T-helper 9 cell (primary cell): ENCODE data around the gene CYP24A1.
A peak's percentile ranks its signal among the peaks of the same experiment; 100 is the strongest.

Experiments used
- DNase-seq: peaks from one replicate; pipeline ENCODE4 v3.0.0-alpha.2; 2020
- total RNA-seq, 2 donors: gene quantifications; one replicate each; lab custom pipeline; 2026; lab: John Stamatoyannopoulos, UW

CYP24A1 gene
- 0 to 0.56 reads per million in 2 donors for total RNA-seq

DNA sequence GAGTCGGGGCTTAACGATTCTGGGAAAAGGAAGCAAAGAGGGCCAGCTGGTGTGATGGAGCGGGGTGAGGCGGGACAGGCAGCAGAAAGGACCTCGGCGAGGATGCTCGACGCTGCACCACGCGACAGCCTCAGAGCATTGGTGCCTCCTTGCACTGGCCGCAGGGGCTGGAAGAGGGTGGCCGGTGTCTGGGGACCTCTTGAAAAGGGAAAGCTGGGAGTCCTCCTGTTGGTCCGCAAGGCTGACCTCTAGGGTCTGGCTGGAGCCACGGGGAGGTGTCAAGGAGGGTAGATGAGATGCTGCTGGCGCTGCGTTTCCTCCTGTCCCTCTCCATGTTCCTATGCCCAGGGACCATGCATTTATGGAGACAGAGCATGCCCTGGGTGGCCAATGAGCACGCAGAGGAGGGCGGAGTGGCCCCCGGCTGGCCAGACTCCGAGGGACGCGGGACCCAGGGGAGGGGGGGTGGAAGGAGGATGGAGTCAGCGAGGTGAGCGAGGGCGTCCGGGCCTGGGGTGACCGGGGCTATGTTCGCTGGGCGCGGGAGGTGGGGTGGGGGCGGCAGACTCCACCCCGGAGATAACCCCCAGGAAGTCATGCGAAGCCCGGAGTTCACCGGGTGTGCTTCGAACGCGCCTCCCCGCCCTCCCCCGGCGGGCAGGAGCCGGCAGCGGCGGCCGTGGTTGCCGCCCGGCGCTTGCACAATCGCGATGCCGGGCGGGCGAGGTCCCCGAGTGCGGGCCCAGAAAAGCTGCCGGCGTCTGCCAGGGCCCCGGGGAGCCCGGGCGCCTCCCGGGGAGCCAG is at the start of gene CYP24A1:
TSS of gene CYP24A1 (minus strand) at position 334 of the 804 bp plus-strand sequence. CDS start 407 bp downstream, outside the sequence.
- DNase-seq, result no peak

GRCh38 chr20:54223285-54223684 is 49.5 kb upstream of the CYP24A1 start:
- no peak for DNase-seq

DNA sequence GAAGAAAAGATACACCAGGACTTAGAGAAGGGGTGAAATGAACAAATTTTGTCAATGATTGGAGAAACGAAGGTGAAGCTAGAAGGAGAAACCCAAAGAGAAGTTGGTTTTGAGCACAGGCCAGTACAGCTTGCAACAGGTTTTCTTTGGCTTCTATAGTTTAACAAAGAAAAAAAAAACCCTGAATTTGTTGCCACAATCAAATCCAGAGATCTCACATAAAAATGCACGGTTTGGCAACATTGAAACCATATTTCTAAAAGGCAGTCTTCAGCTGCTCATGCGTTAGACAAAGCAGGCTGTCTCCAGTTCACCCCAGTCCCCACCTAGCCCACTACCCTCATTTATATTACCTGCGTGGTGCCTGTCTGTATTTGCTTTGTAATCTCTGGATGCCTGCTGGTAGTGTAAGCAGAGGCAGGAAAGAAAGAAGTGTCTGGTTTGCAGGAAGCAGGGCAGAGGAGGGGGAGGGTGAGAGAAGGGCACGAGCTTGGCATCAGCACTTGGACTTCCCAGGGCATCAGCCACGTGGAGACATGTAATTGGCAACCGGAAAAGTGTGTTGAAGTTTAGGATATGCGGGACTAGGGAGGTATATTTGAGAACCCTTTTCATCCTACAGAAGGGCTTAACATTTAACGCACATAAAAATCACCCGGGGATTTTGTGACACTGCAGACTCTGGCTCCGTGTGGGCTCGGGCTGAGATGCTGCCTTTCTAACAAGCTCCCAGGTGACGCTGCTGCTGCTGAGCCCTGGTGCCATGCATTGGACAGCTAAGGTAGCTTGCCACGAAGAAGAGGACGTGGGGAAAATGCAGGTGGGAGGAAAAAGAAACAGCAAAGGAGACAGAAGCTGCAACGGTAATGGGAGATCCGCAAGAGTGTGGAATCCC is 48.5 kb upstream of the CYP24A1 start:
- DNase-seq, result no peak

DNA sequence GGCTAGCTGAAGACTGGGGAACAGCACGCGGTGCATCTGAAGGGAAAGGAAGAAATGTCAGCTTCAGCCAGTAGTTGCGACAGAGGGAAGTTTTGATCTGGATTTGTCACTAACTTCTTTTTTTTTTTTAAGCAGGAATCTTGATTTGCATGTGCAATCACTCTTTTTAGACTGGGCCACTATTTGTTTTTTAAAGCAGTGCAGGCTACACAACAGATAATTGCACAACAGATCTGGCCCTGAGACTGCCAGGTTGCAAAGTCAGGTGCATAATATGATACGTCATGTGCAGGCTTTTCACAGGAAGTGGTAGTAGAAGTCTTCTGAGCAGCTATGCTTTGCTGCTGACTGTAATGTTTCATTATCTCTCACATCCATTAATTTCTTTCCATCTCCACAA is 47.6 kb upstream of the CYP24A1 start:
- no peak for DNase-seq

DNA sequence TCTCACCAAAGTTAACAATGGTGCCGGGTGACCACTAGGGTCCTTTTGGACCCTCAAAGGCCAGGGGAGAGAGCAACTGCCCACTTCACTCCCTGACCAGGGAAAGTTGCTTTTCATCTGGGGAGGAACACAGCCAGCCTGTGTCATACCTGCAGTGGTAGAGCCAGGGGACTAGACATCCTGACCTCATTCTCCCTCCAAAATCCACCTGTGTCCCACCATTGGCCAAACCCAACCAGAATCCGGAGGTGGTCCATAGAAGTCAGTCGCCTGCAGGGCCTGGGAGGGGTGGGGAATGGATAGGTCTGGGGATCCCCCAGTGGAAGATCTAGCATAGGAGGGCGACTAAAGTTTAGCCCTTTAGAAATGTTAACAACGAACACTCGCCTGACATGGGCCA is 46.9 kb upstream of the CYP24A1 start:
- DNase-seq, result no peak

DNA sequence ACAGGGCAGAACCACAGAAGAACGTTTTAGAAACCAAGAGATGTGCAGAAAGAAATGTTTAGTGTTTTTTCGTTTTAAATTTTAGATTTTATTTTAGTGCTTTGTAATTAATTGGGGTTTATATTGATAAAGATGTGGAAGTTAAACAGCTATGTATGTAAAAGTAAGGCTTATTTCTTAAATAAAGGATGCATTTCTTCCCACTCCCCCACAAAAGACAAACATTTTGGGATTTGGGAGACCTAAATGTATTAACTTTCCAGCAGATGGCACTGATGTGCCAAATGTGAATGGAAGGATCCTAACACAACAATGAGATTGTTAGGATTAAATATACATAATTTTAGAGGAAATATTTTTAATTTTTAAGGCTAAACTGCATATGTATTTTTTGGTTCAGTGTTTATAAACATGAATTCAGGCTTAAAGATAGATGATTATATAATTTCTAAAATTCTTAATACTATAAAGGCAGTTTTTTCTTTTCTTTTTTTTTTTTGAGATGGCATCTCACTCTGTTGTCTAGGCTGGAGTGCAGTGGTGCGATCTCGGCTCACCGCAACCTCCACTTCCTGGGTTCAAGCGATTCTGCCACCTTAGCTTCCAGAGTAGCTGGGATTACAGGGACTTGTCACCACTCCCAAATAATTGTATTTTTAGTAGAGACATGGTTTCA is 46.1 kb upstream of the CYP24A1 start:
- DNase-seq, result no peak

DNA sequence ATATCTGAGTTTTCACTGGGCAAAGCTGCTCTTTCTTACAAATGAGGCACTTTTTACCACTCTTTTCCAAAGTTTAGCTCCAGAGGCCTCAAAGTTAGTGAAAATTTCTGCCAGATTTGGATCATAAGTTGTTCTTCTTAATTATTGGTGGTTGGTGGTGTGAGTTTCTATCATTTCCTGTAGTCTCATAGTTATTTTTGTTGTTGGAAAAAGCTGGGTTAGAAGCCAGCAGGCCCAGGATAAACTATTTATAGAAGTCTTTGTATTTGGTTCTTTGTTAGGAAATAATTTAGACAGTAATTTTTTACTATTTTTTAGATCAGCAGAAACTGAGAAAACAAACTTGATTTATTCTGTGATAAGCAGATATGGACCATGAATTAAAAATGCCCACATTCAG is 44.7 kb upstream of the CYP24A1 start:
- no peak for DNase-seq

- DNase-seq, result no peak
Measured at GRCh38 chr20:54217762-54218161, 44.0 kb upstream of the CYP24A1 start.

DNA sequence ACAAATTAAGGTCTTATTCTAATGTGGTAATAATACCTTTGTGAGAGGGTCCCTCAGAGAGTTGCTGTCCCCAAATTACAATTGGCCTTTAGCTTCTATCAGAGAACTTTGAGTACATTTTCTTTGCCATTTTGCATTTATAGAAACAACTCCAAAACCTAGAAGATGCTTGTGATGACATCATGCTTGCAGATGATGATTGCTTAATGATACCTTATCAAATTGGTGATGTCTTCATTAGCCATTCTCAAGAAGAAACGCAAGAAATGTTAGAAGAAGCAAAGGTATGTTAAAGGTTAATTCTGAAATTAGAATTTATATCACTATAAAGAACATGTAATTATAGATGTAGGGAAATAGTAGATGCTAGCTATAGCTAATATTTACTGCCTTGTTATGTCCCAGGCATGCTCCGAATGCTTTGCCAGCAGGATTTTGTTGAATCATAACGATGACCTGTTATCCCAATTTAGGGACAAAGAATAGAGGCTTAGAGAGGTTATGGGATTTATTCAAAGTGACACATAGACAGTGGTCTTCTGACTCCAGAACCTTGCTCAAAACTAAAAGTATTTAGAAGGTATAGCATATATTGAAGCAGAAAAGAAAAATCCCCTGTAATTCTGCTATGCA is 41.5 kb upstream of the CYP24A1 start:
- no peak for DNase-seq

GRCh38 chr20:54214566-54214965 is 40.8 kb upstream of the CYP24A1 start:
- no peak for DNase-seq

DNA sequence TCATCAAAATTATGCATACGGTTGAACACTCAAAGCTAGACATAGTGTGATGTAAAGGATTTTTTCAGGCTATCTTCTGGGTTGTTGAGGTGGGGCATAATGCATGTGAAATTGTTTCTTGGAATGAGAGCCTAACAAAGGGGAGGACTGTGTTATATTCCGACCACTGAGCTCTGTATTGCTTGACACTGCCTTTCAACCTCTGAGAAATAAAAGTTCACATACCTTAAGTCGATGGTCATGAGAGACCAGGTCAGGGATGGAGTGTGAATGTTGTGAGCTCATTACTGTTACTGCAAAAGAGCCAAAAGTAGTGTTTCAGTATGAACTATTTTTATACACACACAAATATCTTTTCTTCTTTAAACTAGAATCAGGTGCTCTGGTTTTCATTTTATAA is 39.1 kb upstream of the CYP24A1 start:
- DNase-seq, result no peak

DNA sequence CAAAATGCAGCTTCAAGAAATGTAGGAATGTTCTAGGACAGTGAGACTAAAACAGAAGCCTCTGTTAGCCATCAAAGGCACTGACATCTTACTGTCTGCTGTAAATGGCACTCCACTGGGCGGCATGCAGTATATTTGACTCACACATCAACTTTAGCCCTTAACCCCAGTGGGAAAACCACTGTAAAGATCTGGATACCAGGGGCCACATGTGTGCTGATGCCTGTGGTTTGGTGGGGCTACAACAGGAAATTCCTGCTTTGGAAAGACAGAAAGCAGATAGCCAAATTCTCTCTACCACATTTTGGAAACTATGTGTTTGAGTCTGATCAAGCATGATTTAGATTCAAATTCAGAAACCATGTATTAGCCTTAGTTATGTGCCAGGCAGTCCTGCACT is 38.4 kb upstream of the CYP24A1 start:
- no peak for DNase-seq

GRCh38 chr20:54209216-54209813 is 35.5 kb upstream of the CYP24A1 start:
- DNase-seq, result no peak

GRCh38 chr20:54208548-54209176 is 34.9 kb upstream of the CYP24A1 start:
- no peak for DNase-seq

DNA sequence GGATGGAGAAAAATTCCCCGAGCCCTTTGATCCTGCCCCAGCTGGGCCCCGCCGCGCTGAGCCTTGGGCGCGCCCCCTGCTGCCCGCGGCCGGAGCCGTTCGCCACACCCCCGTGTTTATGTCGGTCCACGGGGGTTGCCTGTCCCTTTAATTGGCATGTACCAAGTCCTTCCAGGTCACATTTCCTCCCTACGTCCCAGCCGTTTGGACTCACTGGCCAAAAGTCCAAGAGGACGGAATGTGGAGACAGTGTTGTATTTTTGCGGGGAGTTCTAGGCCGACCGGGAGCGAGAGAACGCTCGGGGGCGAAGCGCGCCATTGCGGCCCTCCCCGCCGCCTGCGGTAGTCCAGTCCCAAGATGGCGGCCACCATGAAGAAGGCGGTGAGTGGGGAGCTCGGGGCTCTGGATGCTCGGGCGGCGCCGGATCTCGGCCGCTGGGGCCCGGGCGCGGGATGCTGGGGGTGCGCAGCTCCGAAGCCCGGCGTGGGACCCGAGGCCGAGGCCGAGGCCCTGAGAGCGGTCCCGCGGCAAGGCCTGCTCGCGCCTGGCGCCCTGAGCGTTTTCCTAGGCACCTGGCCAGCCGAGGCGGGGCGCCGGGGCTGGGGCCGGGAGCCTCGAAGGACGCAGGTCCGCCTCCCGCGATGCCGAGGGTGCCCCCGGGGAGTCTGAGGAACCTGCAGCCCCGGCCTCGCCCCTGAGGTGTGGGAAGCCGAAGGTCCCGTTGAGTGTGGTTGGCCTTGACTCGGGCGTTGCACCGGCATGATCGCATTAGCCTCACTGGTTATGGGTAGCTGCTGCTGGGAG is 34.2 kb upstream of the CYP24A1 start, which contains the start of gene PFDN4:
TSS of gene PFDN4 (plus strand) at position 345 of the 805 bp plus-strand sequence. CDS start at position 359, 14 bp downstream.
- DNase-seq, result peak; percentile 60

- DNase-seq, result no peak
Measured at GRCh38 chr20:54207053-54207742, 33.4 kb upstream of the CYP24A1 start.

- no peak for DNase-seq
Measured at GRCh38 chr20:54205450-54205849, 31.7 kb upstream of the CYP24A1 start.

GRCh38 chr20:54204481-54204880 is 30.7 kb upstream of the CYP24A1 start:
- DNase-seq, result no peak

- no peak for DNase-seq
Measured at GRCh38 chr20:54204063-54204462, 30.3 kb upstream of the CYP24A1 start.

DNA sequence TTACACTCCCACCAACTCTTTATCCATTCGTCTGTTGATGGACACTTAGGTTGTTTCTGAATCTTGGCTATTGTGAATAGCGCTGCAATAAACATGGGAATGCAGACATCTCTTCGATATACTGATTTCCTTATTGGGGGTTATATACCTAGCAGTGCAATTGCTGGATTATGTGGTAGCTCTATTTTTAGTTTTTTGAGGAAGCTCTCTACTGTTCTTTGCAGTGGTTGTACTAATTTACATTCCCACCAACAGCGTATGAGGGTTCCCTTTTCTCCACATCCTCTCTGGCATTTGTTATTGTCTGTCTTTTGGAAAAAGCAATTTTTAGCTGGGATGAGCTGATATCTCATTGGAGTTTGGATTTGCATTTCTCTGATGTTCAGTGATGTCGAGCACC is 29.5 kb upstream of the CYP24A1 start:
- DNase-seq, result no peak
